ENCODE data around the gene NEMP2. TPM values are rescaled to one million over a fixed set of nuclear protein-coding genes. Genes with fewer than 3 reads are reported as not detected.

Gene NEMP2, protein sequence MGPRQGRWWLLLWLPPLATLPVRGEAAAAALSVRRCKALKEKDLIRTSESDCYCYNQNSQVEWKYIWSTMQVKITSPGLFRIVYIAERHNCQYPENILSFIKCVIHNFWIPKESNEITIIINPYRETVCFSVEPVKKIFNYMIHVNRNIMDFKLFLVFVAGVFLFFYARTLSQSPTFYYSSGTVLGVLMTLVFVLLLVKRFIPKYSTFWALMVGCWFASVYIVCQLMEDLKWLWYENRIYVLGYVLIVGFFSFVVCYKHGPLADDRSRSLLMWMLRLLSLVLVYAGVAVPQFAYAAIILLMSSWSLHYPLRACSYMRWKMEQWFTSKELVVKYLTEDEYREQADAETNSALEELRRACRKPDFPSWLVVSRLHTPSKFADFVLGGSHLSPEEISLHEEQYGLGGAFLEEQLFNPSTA
- total RNA-seq = 6.1 TPM

DNA sequence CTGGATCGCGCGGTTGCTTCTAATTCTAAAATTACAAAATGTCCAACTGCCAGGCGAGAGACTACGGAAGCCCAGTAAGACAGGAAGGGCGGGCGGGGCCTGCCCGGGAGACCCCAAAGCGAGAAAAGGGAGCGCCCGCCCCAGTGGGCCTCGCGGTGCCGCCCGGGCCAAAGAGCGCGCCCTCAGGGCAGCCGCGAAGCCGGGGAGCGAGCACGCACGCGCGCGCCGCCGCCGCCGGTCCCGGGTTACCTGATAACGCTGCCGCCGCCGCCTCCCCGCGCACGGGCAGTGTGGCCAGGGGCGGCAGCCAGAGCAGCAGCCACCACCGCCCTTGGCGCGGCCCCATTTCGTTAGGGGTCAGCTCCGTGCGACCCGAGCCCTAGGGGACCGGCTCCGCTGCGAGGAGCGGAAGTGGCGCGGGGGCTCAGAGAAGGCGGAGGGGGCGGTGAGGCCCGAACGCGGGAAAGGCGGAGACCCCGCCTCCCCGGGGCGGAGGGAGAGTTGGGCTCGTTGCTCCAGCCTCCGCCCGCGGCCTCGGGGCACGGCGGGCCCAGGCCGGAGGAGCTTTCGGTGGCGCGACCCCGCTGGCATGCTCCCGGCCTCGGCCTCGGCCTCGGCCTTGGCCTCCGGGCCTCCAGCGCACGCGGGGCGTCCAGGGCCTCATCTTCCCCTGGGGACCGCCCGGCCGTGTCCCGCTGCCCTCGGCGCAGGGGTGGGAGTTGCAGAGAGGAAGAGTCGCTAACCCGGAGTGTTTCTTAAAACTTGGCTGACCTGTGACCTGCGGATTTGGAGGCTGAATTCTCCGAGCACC lies at the start of gene NEMP2:
NEMP2 (minus strand) TSS at position 413 of the 811 bp plus-strand sequence; CDS start at position 346, 67 bp downstream.
- DNase-seq = peak; percentile 79

- no peak for DNase-seq
Measured at GRCh38 chr2:190583507-190584337, 49.2 kb upstream of the NEMP2 start.

DNA sequence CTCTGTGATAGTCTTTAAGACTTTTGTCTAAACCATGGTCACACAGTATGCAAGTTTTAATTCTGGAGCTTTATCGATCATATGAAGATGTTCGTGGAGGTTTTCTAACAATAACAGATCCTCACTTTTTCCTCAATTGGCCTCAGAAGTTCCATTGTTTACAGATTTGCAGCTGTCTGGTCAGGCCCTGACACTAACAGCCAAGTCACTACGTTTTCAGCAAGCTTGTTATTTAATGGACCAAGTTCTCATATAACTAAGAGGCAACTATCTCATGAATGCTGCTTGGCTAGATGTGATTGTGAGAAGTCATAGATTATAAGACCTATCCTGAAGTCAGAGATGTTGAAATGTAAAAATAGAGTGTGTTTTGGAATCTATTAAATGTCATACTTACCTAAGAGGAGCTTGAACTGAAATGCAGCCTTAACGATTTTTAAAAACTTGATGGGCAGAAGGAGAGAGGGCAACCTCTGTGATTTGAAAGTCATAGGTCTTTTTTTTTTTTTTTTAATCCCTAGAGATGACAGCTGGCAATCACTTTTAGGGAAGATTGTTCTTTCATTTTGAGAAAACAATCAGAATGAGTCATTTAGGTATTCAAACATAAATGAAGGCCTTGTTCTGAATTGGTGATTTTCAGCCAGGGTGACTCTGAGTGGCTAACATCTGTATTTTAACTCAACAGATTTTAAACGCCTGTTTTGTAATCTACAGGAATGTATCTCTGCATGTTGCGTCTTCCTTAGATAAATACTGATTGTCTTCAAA lies 48.4 kb upstream of the NEMP2 start:
- no peak for DNase-seq

DNA sequence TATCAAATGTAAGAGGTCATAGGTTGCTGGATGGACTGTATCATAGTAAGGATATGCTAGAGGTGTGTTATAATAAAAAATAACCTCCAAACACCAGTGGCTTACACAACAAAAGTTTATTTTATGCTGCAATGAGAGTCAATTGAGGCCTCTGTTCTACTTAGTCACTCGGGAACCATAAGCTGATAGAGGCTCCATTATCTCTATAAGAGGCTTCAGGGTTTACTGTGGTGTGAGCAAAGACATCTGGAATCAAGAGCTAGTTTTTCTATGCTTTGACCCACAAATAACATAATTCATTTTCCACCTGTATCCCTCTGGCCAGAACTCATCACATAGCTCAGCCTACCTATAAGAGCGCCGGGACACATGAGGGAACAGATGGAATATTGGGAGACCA lies 47.5 kb upstream of the NEMP2 start:
- DNase-seq = no peak

DNA sequence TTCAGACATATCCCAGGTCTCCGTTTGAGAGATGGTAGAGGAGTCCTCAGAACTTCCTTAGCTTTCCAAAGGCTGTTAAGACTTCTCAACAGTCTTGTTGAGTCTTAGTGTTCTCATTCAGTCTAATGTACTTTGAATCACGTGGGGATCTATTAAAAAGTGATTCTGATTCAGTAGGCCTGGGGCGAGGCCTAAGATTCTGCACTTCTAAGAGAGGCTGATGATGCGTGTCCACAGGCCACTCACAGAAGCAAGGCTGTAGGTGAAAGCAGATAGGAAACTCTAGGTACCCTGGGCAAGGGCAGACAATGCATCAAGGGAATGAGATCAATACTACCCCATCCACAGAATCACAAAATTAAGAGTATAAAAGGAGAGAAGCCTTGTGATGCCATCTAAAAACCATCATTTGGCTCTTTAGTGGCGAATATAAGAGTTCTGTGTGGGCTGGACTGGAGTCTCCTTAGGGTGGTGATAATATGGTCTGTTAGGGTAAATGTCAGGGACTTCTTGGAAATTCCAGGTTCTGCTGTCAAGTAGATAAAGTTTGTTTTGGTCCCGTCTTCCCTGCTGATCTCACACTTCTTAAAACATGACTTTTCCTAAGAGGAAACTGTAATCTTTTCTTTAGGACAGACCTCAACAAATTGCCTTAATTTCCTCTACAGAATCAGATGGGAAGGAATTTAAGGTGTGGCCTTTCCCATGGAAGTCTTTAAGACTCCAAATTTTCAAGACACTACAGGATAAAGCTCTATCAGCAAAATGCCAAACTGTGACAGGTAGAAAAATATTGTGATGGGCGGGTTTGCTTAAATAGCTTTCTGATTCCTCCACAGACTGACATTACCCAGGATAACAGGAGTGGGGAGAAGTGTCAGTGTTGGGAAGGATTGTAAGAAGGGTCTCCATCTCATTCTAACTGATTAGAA lies 45.7 kb upstream of the NEMP2 start:
- no peak for DNase-seq

GRCh38 chr2:190579058-190579410 lies 44.5 kb upstream of the NEMP2 start:
- DNase-seq = no peak

- peak; percentile 78 for DNase-seq
Measured at GRCh38 chr2:190578158-190579057, 43.9 kb upstream of the NEMP2 start.

- DNase-seq = no peak
Measured at GRCh38 chr2:190576573-190576972, 42.1 kb upstream of the NEMP2 start.

DNA sequence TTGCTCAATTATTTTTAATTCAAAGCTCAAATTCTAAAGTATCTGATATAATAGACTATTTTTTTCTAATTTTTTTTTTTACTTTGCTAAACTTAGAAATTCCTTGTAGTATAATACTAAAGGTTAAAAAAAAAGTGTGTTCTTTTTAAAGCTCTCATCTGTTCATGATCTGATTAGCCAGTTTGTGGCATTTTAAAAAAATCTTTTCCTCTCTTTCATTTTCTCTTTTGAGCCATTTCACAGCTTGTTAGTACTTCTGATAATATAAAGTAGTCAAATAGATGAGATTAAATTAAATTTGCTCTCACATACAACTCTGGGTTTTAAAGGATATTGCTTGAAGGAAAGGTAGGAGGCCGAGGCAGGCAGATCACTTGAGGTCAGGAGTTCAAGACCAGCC lies 40.7 kb upstream of the NEMP2 start:
- DNase-seq = no peak

- no peak for DNase-seq
Measured at GRCh38 chr2:190574169-190574568, 39.6 kb upstream of the NEMP2 start.

DNA sequence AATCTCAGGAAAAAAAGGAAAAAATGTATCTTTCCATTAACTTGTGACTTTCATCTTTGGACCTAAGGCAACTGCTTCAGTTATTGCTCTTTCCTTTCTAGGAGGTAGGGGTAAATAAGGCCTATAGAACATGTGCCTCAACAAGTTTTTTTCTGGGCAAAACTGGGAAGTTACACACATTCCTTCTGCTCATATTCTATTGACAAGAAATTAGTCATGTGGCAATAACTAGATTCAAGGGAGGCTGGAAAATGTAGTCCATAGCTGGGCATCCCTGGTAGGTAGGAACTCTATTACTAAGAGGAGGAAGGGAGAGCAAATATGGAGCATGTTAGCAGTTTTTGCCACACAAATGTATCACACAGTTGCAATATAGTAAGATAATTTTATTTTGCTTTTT lies 37.7 kb upstream of the NEMP2 start:
- DNase-seq = no peak

GRCh38 chr2:190571686-190572085 lies 37.2 kb upstream of the NEMP2 start:
- no peak for DNase-seq

GRCh38 chr2:190570871-190571270 lies 36.3 kb upstream of the NEMP2 start:
- DNase-seq = no peak

DNA sequence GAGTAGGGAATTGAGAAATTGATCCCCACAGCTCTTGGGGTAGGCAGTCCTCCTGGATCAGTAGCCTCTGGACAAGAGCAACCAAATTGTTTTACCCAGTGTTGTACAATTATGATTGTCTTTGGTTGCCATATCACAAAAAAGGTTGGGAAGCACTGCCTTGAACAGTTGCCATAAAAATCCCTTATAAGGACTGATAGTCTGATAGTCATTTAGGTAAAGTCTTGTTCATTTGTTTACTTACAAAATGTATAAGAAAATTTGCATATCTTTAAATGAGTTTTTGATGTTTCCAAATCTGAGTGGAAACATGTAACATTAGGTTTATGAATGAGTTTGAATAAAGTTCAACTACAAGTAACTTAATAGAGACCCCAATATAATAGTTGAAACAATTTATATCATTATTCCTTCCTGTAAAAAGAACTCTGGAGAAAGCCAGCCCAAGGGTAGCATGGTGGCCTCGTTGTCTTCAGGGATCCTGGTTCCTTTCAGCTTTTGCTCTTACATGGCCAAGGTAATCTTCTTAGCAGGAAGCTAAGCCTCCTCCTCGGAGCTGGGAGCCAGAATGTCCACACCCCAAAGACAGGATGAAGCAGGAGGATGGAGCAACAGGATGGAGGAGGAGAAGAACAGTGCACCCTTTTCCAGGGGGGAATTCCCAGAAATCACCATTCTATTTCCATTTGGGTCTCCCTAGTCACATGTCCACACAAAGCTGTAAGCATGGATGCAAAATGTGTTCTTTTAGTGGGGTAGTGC lies 35.7 kb upstream of the NEMP2 start:
- DNase-seq = no peak

GRCh38 chr2:190564838-190565237 lies 30.3 kb upstream of the NEMP2 start:
- no peak for DNase-seq

DNA sequence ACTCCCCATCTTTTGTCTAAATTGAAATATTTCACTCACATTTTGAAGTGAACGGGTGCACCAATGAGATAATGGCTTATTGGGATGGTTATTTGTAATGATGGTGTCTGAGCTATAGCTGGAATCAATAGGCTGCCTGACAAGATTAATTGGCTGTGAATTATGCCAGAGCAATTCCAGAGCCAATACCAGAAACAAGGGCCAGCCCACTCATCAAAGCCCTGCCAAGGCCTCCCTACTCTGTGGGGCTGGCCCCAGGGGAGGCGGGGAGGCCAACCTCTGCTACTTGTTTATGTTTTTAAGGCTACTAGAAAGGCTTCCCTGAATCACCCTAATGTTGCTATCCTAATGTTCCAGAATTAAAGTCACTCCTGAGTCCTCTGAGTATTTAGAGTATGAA lies 29.1 kb upstream of the NEMP2 start:
- DNase-seq = no peak

- DNase-seq = no peak
Measured at GRCh38 chr2:190563109-190563508, 28.6 kb upstream of the NEMP2 start.

DNA sequence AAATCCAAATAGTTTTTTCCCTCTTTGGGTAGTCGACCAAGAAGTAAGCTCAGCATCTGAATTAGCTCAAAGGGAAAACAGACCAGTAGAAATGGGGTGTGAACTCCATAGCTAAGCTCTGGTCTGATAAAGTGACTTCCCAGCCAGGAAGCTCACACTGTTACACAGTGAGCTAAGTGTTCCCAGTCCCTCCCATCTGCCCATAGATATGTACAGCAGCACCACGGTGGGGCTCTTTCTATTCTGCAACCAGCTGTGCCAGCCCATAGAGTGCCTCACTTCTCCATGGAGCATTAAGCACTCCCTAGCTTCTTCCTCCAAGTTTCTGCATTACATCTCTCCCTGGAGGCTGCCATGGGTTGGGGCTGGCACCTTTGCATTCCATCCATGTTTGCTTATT lies 27.6 kb upstream of the NEMP2 start:
- DNase-seq = no peak

GRCh38 chr2:190561094-190561493 lies 26.6 kb upstream of the NEMP2 start:
- DNase-seq = no peak

Measured in skin of body (tissue), 2 donors.